ENCODE data around the gene GTSF1L. TPM values are rescaled to one million over a fixed set of nuclear protein-coding genes. Genes with fewer than 3 reads are reported as not detected.

GTSF1L gene
- total RNA-seq, 1 donor from 2014 or later: not detected

GRCh38 chr20:43717616-43717995 lies 9.2 kb downstream of the GTSF1L start:
- TF ChIP-seq CTCF (conservative IDR thresholded peaks at IDR 0.05; ENCODE audit: low read depth, low read length): no peak
- no peak for DNase-seq (ENCODE audit: low read depth)
- no peak overlapping the region for H3K4me3 ChIP-seq (ENCODE audit: low read depth, low read length)

GRCh38 chr20:43716757-43717615 lies 9.8 kb downstream of the GTSF1L start:
- no peak overlapping the region for H3K4me3 ChIP-seq (ENCODE audit: low read depth, low read length)
- TF ChIP-seq CTCF (conservative IDR thresholded peaks at IDR 0.05; ENCODE audit: low read depth, low read length): no peak
- no peak for DNase-seq (ENCODE audit: low read depth)

- no peak for TF ChIP-seq CTCF (conservative IDR thresholded peaks at IDR 0.05; ENCODE audit: low read depth, low read length)
- H3K4me3 ChIP-seq (ENCODE audit: low read depth, low read length): no peak overlapping the region
- no peak for DNase-seq (ENCODE audit: low read depth)
Measured at GRCh38 chr20:43716123-43716522, 10.7 kb downstream of the GTSF1L start.

GRCh38 chr20:43715511-43715910 lies 11.3 kb downstream of the GTSF1L start:
- TF ChIP-seq CTCF (conservative IDR thresholded peaks at IDR 0.05; ENCODE audit: low read depth, low read length): no peak
- DNase-seq (ENCODE audit: low read depth): no peak

GRCh38 chr20:43715044-43715443 lies 11.8 kb downstream of the GTSF1L start:
- no peak for DNase-seq (ENCODE audit: low read depth)
- no peak overlapping the region for H3K4me3 ChIP-seq (ENCODE audit: low read depth, low read length)
- TF ChIP-seq CTCF (conservative IDR thresholded peaks at IDR 0.05; ENCODE audit: low read depth, low read length): no peak

More at GRCh38 chr20:43715511-43715910, 11.3 kb downstream of the GTSF1L start:
- no peak overlapping the region for H3K4me3 ChIP-seq (ENCODE audit: low read depth, low read length)

GRCh38 chr20:43711098-43711654 lies 15.6 kb downstream of the GTSF1L start:
- TF ChIP-seq CTCF (conservative IDR thresholded peaks at IDR 0.05; ENCODE audit: low read depth, low read length): no peak
- no peak overlapping the region for H3K4me3 ChIP-seq (ENCODE audit: low read depth, low read length)
- DNase-seq (ENCODE audit: low read depth): no peak
